Uterus (tissue), 2 donors: ENCODE measurements around the gene RAVER2.

Experiments
- POLR2A ChIP-seq, 2 donors: fragments of 450-650 bp; IDR thresholded peaks; one replicate each; pipeline ENCODE4 v1.6.1; 2016; ENCODE audit warnings: antibody characterized with exemption in 2 of 2, mild to moderate bottlenecking in 1 of 2, moderate library complexity in 1 of 2
- TF ChIP-seq, protein P1 (sequence below), 4 experiments: fragments of 200-600 bp in 2 of 4; fragments of 450-650 bp in 2 of 4; sonication (generic) in 2 of 4; IDR thresholded peaks; one replicate each; pipeline ENCODE4 v1.5.1; 2016 to 2019; ENCODE audit warnings: antibody characterized with exemption in 4 of 4, mild to moderate bottlenecking in 2 of 4, moderate library complexity in 1 of 4

DNA sequence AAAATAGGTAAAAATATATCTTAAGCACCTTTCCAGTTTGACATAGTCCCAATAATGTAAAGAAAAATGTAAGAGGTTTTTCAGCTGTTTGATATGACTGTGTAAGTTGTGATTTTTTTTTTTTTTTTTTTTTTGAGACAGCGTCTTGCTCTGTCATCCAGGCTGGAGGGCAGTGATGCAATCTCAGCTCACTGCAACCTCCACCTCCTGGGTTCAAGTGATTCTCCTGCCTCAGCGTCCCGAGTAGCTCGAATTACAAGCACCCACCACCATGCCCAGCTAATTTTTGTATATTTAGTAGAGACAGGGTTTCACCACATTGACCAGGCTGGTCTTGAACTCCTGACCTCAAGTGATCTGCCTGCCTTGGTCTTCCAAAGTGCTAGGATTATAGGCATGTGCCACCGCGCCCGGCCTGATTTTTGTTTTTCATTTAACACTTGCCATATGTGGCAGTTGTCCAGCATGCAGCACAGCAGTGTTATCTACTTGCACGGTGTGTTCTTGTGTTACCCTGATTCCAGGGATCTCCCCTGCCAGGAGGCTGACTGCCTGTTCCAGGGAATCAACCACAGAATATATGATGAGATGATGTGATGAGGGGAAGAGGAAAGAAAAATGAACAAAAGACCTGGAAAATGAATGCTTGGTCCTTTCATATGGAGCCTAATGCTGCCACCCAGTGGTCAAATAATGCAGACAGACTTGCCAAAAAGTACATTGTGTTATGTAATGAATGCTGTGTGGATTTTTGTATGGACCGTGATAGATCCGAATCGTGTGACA is 79.0 kb downstream of the RAVER2 start:
- TF ChIP-seq POLR2A (IDR thresholded peaks at IDR 0.05) = no peak
- TF ChIP-seq, protein P1, sequence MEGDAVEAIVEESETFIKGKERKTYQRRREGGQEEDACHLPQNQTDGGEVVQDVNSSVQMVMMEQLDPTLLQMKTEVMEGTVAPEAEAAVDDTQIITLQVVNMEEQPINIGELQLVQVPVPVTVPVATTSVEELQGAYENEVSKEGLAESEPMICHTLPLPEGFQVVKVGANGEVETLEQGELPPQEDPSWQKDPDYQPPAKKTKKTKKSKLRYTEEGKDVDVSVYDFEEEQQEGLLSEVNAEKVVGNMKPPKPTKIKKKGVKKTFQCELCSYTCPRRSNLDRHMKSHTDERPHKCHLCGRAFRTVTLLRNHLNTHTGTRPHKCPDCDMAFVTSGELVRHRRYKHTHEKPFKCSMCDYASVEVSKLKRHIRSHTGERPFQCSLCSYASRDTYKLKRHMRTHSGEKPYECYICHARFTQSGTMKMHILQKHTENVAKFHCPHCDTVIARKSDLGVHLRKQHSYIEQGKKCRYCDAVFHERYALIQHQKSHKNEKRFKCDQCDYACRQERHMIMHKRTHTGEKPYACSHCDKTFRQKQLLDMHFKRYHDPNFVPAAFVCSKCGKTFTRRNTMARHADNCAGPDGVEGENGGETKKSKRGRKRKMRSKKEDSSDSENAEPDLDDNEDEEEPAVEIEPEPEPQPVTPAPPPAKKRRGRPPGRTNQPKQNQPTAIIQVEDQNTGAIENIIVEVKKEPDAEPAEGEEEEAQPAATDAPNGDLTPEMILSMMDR (IDR thresholded peaks at IDR 0.05) = peak; percentile 74 to 89 (median 80)
